ENCODE results near the gene FAP. TPM values are rescaled to one million over a fixed set of nuclear protein-coding genes. Genes with fewer than 3 reads are reported as not detected.

Gene FAP
- total RNA-seq, 1 donor from 2014 or later: 0.71 TPM

DNA sequence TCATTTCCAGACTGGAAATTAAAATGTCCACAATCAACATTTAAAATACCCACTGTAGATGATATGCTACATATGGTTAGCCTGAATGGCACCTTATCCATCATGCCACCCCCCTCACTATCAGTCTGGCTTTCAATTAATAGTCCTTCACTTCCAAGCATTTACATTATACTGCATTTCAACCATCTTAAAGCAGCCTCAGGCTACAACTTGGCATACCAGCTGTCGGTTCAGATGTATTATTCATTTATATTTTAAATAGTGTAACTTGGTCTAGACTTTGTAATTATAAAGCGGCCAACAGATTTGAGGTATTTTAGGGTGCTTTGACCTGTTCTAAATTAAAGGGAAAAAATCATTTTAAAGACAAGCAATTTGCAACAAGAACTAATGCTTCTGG lies 93.8 kb downstream of the FAP start:
- Histone ChIP-seq H3K9me3 (replicated peaks) (no peaks in the 10 kb centered on the region), H3K4me1 (no peaks in the 10 kb centered on the region), H3K27ac (replicated peaks) (no peak overlapping the region), H3K36me3 (no peaks in the 10 kb centered on the region), H3K4me3 (no peak overlapping the region), H3K27me3 (ENCODE audit: low read depth) (no peaks in the 10 kb centered on the region)
- DNase-seq: no peak
- intact Hi-C loops (cut with micrococcal nuclease): no loop called here
- TF ChIP-seq, protein P1, sequence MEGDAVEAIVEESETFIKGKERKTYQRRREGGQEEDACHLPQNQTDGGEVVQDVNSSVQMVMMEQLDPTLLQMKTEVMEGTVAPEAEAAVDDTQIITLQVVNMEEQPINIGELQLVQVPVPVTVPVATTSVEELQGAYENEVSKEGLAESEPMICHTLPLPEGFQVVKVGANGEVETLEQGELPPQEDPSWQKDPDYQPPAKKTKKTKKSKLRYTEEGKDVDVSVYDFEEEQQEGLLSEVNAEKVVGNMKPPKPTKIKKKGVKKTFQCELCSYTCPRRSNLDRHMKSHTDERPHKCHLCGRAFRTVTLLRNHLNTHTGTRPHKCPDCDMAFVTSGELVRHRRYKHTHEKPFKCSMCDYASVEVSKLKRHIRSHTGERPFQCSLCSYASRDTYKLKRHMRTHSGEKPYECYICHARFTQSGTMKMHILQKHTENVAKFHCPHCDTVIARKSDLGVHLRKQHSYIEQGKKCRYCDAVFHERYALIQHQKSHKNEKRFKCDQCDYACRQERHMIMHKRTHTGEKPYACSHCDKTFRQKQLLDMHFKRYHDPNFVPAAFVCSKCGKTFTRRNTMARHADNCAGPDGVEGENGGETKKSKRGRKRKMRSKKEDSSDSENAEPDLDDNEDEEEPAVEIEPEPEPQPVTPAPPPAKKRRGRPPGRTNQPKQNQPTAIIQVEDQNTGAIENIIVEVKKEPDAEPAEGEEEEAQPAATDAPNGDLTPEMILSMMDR (IDR thresholded peaks at IDR 0.05; ENCODE audit: borderline replicate concordance): no peak

DNA sequence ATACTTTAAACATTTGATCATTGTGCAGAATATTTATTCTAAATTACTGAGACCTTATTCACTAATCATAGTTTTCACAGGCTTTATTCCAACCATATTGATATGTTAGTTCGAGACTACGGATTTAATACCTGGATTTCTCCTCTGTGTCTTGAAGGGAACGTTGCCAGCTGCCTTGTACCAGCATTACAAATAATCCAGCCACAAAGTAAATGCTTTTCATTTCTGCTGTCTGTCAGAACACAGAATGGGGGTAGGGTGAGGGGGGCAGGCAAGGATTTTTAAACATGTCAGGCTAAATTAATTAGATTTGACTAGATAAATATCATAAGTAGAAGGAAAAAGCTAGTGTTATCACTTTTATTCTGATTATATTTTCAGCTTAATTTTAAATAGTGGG lies 94.3 kb downstream of the FAP start:
- Histone ChIP-seq H3K36me3 (no peaks in the 10 kb centered on the region), H3K4me1 (no peaks in the 10 kb centered on the region), H3K27me3 (ENCODE audit: low read depth) (no peaks in the 10 kb centered on the region), H3K27ac (replicated peaks) (no peak overlapping the region), H3K9me3 (replicated peaks) (no peaks in the 10 kb centered on the region), H3K4me3 (no peak overlapping the region)
- DNase-seq: no peak
- TF ChIP-seq, protein P1 (IDR thresholded peaks at IDR 0.05; ENCODE audit: borderline replicate concordance): no peak
- intact Hi-C loops (cut with micrococcal nuclease): no loop called here

DNA sequence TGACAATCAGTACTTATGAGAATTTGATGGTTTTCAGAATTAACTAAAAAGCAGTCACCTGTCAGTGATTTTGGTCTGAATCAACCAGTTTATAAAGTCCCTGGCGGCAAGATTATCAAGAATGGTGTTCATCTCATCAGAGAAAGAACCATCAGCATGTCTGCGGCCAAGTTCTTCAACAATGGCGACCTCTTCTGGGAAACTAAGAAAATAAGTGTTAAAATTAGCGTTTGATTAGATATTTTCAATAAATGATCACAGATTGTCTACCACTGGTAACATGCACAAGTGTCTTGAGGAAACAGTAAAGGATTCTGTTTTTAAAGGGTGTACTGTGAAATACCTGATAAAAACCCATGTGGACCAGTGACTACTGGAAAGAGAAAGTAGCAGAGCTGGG lies 99.3 kb downstream of the FAP start:
- no peaks in the 10 kb centered on the region for H3K36me3 ChIP-seq
- intact Hi-C loops (cut with micrococcal nuclease): no loop called here
- no peak for DNase-seq
- no peak overlapping the region for H3K27ac ChIP-seq (replicated peaks)
- H3K9me3 ChIP-seq (replicated peaks): no peaks in the 10 kb centered on the region
- H3K4me1 ChIP-seq: no peaks in the 10 kb centered on the region
- TF ChIP-seq, protein P1 (IDR thresholded peaks at IDR 0.05; ENCODE audit: borderline replicate concordance): no peak
- H3K4me3 ChIP-seq: no peak overlapping the region
- no peaks in the 10 kb centered on the region for H3K27me3 ChIP-seq (ENCODE audit: low read depth)

DNA sequence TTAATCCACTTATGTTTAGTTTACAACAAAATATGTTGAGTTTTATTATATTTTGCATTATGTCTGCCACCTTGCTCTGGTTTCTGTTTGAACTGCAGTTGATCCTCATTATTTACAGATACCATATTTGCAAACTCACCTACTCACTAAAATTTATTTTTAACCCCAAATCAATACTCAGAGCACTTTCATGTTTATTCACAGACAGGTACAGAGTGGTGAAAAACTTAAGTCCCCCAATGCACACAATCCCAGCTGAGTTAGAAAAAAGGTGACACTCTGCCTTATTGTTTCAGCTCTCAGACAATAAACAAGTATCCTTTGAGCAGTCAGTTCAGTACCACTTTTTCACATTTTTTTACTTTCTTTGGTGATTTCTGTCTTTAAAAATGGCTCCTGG lies 104.9 kb downstream of the FAP start:
- Histone ChIP-seq H3K9me3 (replicated peaks) (no peaks in the 10 kb centered on the region), H3K4me3 (no peak overlapping the region), H3K4me1 (no peaks in the 10 kb centered on the region), H3K27me3 (ENCODE audit: low read depth) (peaks cover 7% of the 10 kb centered on the region), H3K27ac (replicated peaks) (no peak overlapping the region), H3K36me3 (no peaks in the 10 kb centered on the region)
- intact Hi-C loops (cut with micrococcal nuclease): no loop called here
- TF ChIP-seq, protein P1 (IDR thresholded peaks at IDR 0.05; ENCODE audit: borderline replicate concordance): no peak
- DNase-seq: no peak

DNA sequence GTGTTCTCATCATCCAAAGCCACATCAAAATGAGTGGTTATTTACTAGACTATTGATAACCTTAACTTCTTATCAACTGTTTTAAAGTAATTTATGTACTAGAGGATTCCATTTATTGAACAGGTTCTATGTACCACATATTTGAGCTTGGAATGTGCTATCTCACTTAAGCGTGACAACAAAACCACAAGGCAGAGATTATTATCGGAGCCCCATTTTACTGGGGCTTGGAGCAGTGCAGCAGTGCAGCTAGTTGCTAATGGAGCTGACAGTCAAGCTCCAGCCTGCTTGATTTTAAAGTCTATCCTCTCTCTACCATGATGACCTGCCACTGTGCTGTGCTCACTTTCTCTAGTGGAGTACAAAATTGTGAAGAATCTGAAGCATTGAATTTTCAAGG lies 115.8 kb downstream of the FAP start:
- H3K4me1 ChIP-seq: no peaks in the 10 kb centered on the region
- intact Hi-C loops (cut with micrococcal nuclease): no loop called here
- peaks cover 7% of the 10 kb centered on the region for H3K9me3 ChIP-seq (replicated peaks)
- no peaks in the 10 kb centered on the region for H3K27me3 ChIP-seq (ENCODE audit: low read depth)
- no peak overlapping the region for H3K27ac ChIP-seq (replicated peaks)
- TF ChIP-seq, protein P1 (IDR thresholded peaks at IDR 0.05; ENCODE audit: borderline replicate concordance): no peak
- no peak for DNase-seq
- H3K36me3 ChIP-seq: no peaks in the 10 kb centered on the region
- no peak overlapping the region for H3K4me3 ChIP-seq

DNA sequence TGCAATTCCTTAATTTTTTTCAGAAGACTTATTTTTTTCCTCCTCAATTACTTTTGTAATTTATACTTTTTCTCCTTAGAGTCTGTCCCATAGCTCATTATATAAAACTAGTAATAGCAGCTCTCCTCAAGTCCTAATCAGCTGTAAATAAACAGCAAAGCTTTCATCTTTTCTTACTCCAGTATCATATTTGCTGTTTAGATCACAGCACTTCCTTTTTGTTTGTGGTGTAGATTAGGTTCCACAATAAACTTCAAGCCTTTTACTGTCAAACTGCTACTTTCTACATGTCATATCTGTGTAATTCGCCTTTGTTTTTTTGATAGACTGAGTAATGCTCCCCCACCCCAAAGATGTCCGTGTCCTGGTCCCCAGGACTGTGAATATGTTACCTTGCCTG lies 116.7 kb downstream of the FAP start:
- no peaks in the 10 kb centered on the region for H3K36me3 ChIP-seq
- peaks cover 7% of the 10 kb centered on the region for H3K9me3 ChIP-seq (replicated peaks)
- intact Hi-C loops (cut with micrococcal nuclease): no loop called here
- no peaks in the 10 kb centered on the region for H3K4me1 ChIP-seq
- no peak overlapping the region for H3K27ac ChIP-seq (replicated peaks)
- H3K27me3 ChIP-seq (ENCODE audit: low read depth): no peaks in the 10 kb centered on the region
- TF ChIP-seq, protein P1 (IDR thresholded peaks at IDR 0.05; ENCODE audit: borderline replicate concordance): no peak
- no peak overlapping the region for H3K4me3 ChIP-seq
- DNase-seq: no peak

All from left ventricle myocardium inferior (tissue), 1 donor.